Measurements from ENCODE around the gene OR6S1. TPM values are rescaled to one million over a fixed set of nuclear protein-coding genes. Genes with fewer than 3 reads are reported as not detected.
A peak's percentile ranks its signal among the peaks of the same experiment; 100 is the strongest.

OR6S1 gene
- total and polyA plus RNA-seq, 8 donors, result not detected

GRCh38 chr14:20686386-20687143, 45.1 kb upstream of the OR6S1 start:
- DNase-seq (peak in 1 of 4 donors; percentile 54), ATAC-seq (no peak)
- TF ChIP-seq CTCF (IDR thresholded peaks at IDR 0.05), result no peak
- H3K4me3 ChIP-seq, result peak overlapping the region; percentile 3 to 10
- H3K27me3 ChIP-seq, result no peaks in the 10 kb centered on the region
- H3K4me1 ChIP-seq, result peaks cover 11 to 46% of the 10 kb centered on the region in 2 donors
- no peaks in the 10 kb centered on the region for H3K36me3 ChIP-seq
- intact Hi-C loops (cut with DNase I), result loop anchor here in 1 of 2 donors (5.0 kb wide), 1 partner anchor 74 kb away; no protein-coding TSS in a partner anchor
- no peaks in the 10 kb centered on the region for H3K9me3 ChIP-seq
- peak overlapping the region; percentile 57 to 99 for H3K27ac ChIP-seq

- H3K9me3 ChIP-seq, result no peaks in the 10 kb centered on the region
- peak overlapping the region; percentile 99 to 100 for H3K27ac ChIP-seq
- DNase-seq (peak in 3 of 4 donors; percentile 43 to 68 (median 48)), ATAC-seq (peak; percentile 2)
- intact Hi-C loops (cut with DNase I), result loop anchor here (5.0 kb wide), 1 partner anchor 73 kb away; no protein-coding TSS in a partner anchor
- no peak for TF ChIP-seq CTCF (IDR thresholded peaks at IDR 0.05)
- peak overlapping the region; percentile 67 to 77 for H3K4me3 ChIP-seq
- H3K36me3 ChIP-seq, result no peaks in the 10 kb centered on the region
- H3K27me3 ChIP-seq, result no peaks in the 10 kb centered on the region
- H3K4me1 ChIP-seq, result peaks cover 21 to 63% of the 10 kb centered on the region in 2 donors
Measured at GRCh38 chr14:20684662-20685456, 43.4 kb upstream of the OR6S1 start.

GRCh38 chr14:20683891-20684661, 42.6 kb upstream of the OR6S1 start, which contains the start of gene RNASE4:
TSS of gene RNASE4 (plus strand) at chr14:20684560. CDS start at chr14:20699372, 14,812 bp downstream.
- H3K4me3 ChIP-seq, result peak within 1 kb of the TSS; percentile 67 to 77
- H3K9me3 ChIP-seq, result no peaks in the 10 kb centered on the region
- ATAC-seq (peak; percentile 62), DNase-seq (peak; percentile 87 to 93 (median 90))
- H3K36me3 ChIP-seq, result no peaks in the 10 kb centered on the region
- H3K27ac ChIP-seq, result peak within 1 kb of the TSS; percentile 99 to 100
- intact Hi-C loops (cut with DNase I), result loop anchor here in 1 of 2 donors (5.0 kb wide), 1 partner anchor 72 kb away; no protein-coding TSS in a partner anchor
- no peak for TF ChIP-seq CTCF (IDR thresholded peaks at IDR 0.05)
- H3K4me1 ChIP-seq, result peaks cover 21 to 65% of the 10 kb centered on the region in 2 donors
- no peaks in the 10 kb centered on the region for H3K27me3 ChIP-seq

GRCh38 chr14:20683125-20683890, 41.8 kb upstream of the OR6S1 start:
- H3K36me3 ChIP-seq, result no peaks in the 10 kb centered on the region
- DNase-seq (peak; percentile 75 to 91 (median 84)), ATAC-seq (peak; percentile 43)
- no peak for TF ChIP-seq CTCF (IDR thresholded peaks at IDR 0.05)
- peak overlapping the region; percentile 67 to 77 for H3K4me3 ChIP-seq
- peak overlapping the region; percentile 99 to 100 for H3K27ac ChIP-seq
- intact Hi-C loops (cut with DNase I), result loop anchor here in 1 of 2 donors (5.0 kb wide), 1 partner anchor 71 kb away; no protein-coding TSS in a partner anchor
- no peaks in the 10 kb centered on the region for H3K27me3 ChIP-seq
- H3K4me1 ChIP-seq, result peaks cover 21 to 65% of the 10 kb centered on the region in 2 donors
- H3K9me3 ChIP-seq, result no peaks in the 10 kb centered on the region

Measured in left lung (tissue), 10 donors.